ENCODE results near the gene MCRIP2. TPM values are rescaled to one million over a fixed set of nuclear protein-coding genes. Genes with fewer than 3 reads are reported as not detected.

The MCRIP2 gene
- total RNA-seq, 2 donors from 2014 or later = 12.2 to 42.2 TPM

- Histone ChIP-seq H3K27me3 (replicated peaks; ENCODE audit: insufficient read depth) (no peaks in the 10 kb centered on the region), H3K4me1 (ENCODE audit: control insufficient read depth in 1 of 2, low read depth in 2 of 2) (peaks cover 0 to 4% of the 10 kb centered on the region in 2 donors), H3K27ac (no peak overlapping the region), H3K9me3 (no peaks in the 10 kb centered on the region), H3K4me3 (no peak overlapping the region), H3K36me3 (no peaks in the 10 kb centered on the region)
- no peak for ATAC-seq (ENCODE audit: insufficient number of reproducible peaks, low FRiP score, low read depth)
- no peak for DNase-seq (ENCODE audit: low spot score)
- TF ChIP-seq, protein P1, sequence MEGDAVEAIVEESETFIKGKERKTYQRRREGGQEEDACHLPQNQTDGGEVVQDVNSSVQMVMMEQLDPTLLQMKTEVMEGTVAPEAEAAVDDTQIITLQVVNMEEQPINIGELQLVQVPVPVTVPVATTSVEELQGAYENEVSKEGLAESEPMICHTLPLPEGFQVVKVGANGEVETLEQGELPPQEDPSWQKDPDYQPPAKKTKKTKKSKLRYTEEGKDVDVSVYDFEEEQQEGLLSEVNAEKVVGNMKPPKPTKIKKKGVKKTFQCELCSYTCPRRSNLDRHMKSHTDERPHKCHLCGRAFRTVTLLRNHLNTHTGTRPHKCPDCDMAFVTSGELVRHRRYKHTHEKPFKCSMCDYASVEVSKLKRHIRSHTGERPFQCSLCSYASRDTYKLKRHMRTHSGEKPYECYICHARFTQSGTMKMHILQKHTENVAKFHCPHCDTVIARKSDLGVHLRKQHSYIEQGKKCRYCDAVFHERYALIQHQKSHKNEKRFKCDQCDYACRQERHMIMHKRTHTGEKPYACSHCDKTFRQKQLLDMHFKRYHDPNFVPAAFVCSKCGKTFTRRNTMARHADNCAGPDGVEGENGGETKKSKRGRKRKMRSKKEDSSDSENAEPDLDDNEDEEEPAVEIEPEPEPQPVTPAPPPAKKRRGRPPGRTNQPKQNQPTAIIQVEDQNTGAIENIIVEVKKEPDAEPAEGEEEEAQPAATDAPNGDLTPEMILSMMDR (IDR thresholded peaks at IDR 0.05) = no peak
Measured at GRCh38 chr16:662597-662996, 21.0 kb downstream of the MCRIP2 start.

- H3K27ac ChIP-seq = no peak overlapping the region
Measured at GRCh38 chr16:666572-666971, 24.9 kb downstream of the MCRIP2 start.

DNA sequence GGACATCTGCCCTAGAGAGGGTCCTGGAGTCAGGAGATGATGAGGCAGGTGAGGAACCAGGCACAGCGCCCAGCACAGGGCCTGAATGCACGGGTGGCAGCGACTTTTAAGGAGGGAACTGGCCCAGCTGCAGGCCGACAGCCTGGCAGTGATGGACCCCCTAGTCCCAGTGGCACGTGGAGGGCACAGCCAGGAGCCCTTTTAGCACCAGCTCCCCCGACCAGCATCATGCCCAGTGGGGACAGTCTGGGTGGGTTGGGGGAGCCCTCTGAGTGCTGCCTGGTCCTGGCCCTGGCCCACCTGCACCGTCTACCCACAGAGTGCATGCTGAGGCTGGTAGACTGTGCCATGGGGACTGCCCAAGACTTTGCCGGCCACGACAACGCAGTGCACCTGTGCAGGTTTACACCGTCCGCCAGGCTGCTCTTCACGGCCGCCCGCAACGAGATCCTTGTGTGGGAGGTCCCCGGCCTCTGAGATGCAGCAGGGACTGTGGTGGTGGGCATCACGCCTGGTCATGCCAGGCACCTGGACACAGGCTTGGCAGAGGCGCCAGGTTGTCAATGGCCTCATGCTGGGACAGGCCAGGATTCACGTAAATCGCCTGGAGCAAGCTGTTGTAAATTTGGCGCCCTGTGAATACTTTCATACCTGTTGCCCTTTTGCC, 25.6 kb downstream of the MCRIP2 start:
- ATAC-seq (ENCODE audit: insufficient number of reproducible peaks, low FRiP score, low read depth) (no peak), DNase-seq (ENCODE audit: low spot score) (no peak)
- Histone ChIP-seq H3K27ac (peak overlapping the region in 1 of 2 donors; percentile 68), H3K4me3 (peak overlapping the region; percentile 91), H3K4me1 (ENCODE audit: control insufficient read depth in 1 of 2, low read depth in 2 of 2) (peaks cover 7 to 19% of the 10 kb centered on the region in 2 donors), H3K9me3 (no peaks in the 10 kb centered on the region), H3K27me3 (replicated peaks; ENCODE audit: insufficient read depth) (no peaks in the 10 kb centered on the region), H3K36me3 (peaks cover 26% of the 10 kb centered on the region)
- TF ChIP-seq, protein P1 (IDR thresholded peaks at IDR 0.05) = no peak

More at GRCh38 chr16:666572-666971, 24.9 kb downstream of the MCRIP2 start:
- Histone ChIP-seq H3K27me3 (replicated peaks; ENCODE audit: insufficient read depth) (no peaks in the 10 kb centered on the region), H3K4me3 (no peak overlapping the region), H3K4me1 (ENCODE audit: control insufficient read depth in 1 of 2, low read depth in 2 of 2) (peaks cover 7 to 19% of the 10 kb centered on the region in 2 donors), H3K36me3 (peaks cover 20% of the 10 kb centered on the region), H3K9me3 (no peaks in the 10 kb centered on the region)
- TF ChIP-seq, protein P1 (IDR thresholded peaks at IDR 0.05) = no peak
- DNase-seq (ENCODE audit: low spot score) (no peak), ATAC-seq (ENCODE audit: insufficient number of reproducible peaks, low FRiP score, low read depth) (no peak)

DNA sequence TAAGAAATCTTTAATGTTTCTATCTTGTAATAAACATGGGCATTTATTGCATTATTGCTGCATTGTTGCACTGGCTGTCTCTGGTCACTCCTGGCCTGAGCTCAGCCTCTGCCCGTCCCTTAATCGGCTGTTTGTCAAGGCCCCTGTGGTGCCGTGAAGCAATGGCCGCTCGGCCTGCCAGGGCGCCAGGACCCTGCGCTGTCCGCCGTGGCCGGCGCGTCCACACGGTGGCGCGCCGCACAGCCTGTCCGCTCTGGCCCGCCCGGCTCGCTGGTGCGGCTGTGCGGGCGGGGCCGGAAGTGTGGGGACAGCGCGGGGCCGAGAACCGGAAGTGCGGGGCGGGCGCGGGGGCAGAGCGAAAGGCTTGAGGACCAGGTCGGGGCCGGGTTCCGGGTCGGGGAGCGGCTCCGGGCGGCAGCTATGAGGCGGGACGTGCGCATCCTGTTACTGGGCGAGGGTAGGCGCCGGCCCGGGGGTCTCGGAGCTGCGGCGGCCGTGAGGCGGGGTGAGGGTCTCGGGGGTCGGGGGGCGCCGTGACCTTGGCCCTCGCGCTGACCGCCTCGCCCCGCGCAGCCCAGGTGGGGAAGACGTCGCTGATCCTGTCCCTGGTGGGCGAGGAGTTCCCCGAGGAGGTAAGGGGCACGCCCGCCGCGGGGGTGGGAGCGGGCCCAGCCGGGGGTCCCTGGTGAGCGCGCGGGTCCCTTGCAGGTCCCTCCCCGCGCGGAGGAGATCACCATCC, 26.3 kb downstream of the MCRIP2 start, which contains the start of gene RHOT2:
Gene RHOT2 (plus strand): TSS at position 353 of the 739 bp plus-strand sequence. CDS start 68 bp downstream, at position 421.
- Histone ChIP-seq H3K4me3 (peak within 1 kb of the TSS; percentile 91), H3K4me1 (ENCODE audit: control insufficient read depth in 1 of 2, low read depth in 2 of 2) (peaks cover 7 to 19% of the 10 kb centered on the region in 2 donors), H3K36me3 (peaks cover 33% of the 10 kb centered on the region), H3K27me3 (replicated peaks; ENCODE audit: insufficient read depth) (no peaks in the 10 kb centered on the region), H3K27ac (peak within 1 kb of the TSS; percentile 68 to 78), H3K9me3 (no peaks in the 10 kb centered on the region)
- TF ChIP-seq, protein P1 (IDR thresholded peaks at IDR 0.05) = peak; percentile 80
- DNase-seq (ENCODE audit: low spot score) (peak; percentile 72), ATAC-seq (ENCODE audit: insufficient number of reproducible peaks, low FRiP score, low read depth) (peak; percentile 85)

DNA sequence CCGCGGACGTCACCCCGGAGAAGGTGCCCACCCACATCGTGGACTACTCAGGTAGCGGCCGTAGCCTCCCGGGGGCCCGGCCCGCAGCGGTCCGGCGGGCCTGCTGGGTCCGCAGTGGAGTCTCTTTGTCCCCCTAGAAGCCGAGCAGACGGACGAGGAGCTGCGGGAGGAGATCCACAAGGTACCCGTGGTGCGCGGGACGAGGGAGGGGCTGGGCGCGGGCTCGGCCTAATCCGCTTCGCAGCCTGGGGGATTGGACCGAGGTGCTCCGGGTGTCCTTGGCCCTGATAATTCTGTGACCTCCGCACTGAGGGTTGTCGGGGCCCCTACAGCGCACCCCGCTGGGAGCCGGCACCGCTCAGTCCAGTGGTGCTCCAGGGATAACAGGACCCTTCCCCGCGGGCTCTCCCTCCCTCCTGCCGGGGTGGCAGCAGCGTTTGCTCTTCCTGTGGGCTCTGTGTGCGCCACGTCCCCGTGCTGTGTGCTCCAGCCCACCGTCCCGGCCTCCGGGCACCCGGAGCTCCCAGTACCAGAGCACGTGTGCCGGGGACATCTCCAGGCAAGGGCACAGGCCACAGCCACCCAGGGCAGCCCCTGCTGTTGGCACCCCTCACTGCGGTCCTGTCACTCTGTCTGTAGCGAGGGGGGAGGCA, 27.0 kb downstream of the MCRIP2 start:
- TF ChIP-seq, protein P1 (IDR thresholded peaks at IDR 0.05) = no peak
- DNase-seq (ENCODE audit: low spot score) = no peak
- no peak for ATAC-seq (ENCODE audit: insufficient number of reproducible peaks, low FRiP score, low read depth)
- H3K4me3 ChIP-seq = peak overlapping the region; percentile 91
- peaks cover 7 to 19% of the 10 kb centered on the region in 2 donors for H3K4me1 ChIP-seq (ENCODE audit: control insufficient read depth in 1 of 2, low read depth in 2 of 2)
- peak overlapping the region; percentile 68 to 78 for H3K27ac ChIP-seq
- H3K9me3 ChIP-seq = no peaks in the 10 kb centered on the region
- H3K36me3 ChIP-seq = peaks cover 35% of the 10 kb centered on the region
- no peaks in the 10 kb centered on the region for H3K27me3 ChIP-seq (replicated peaks; ENCODE audit: insufficient read depth)

Measured in thoracic aorta (tissue), 2 donors.